Mesenchymal stem cell (in vitro differentiated cells and primary cell): ENCODE measurements around the gene TIMP2.
A peak's percentile ranks its signal among the peaks of the same experiment; 100 is the strongest.
"Not testable (repeated sequence)": the region's sequence is repeated elsewhere in the genome, so short reads cannot be mapped to it uniquely, and the experiment has no call there.

Source experiments
- DNase-seq: peaks from one replicate; pipeline ENCODE4 v3.0.0-alpha.2; 2013
- H2AFZ ChIP-seq: one replicate; pipeline ENCODE4 v1.6.1; 2013; ENCODE audit warnings: low read depth, mild to moderate bottlenecking, control low read depth, inconsistent platforms, low read length, moderate library complexity
- H2AK5ac ChIP-seq: 2 replicates; pipeline ENCODE4 v1.6.1; 2013; ENCODE audit warnings: low read length, moderate library complexity, mild to moderate bottlenecking, inconsistent platforms; ENCODE audit not compliant: severe bottlenecking
- H2BK120ac ChIP-seq: one replicate; pipeline ENCODE4 v1.6.1; 2013; ENCODE audit warnings: low read depth, mild to moderate bottlenecking, inconsistent platforms, low read length, moderate library complexity
- H2BK12ac ChIP-seq, 2 experiments: one replicate each; pipeline ENCODE4 v1.6.1; 2013; ENCODE audit warnings: inconsistent platforms in 2 of 2, low read length in 2 of 2, mild to moderate bottlenecking in 2 of 2, moderate library complexity in 2 of 2, control low read depth in 1 of 2
- H2BK15ac ChIP-seq: one replicate; pipeline ENCODE4 v1.6.1; 2013; ENCODE audit warnings: mild to moderate bottlenecking, low read depth, inconsistent platforms; ENCODE audit not compliant: poor library complexity, severe bottlenecking
- H2BK5ac ChIP-seq: 2 replicates; pipeline ENCODE4 v1.6.1; 2013; ENCODE audit warnings: low read depth, mild to moderate bottlenecking, low read length, control low read depth, inconsistent platforms; ENCODE audit not compliant: poor library complexity, severe bottlenecking
- H3K14ac ChIP-seq, 2 experiments: one replicate each; pipeline ENCODE4 v1.6.1; 2013; ENCODE audit warnings: inconsistent platforms in 2 of 2, low read length in 2 of 2, control low read depth in 1 of 2, mild to moderate bottlenecking in 1 of 2, moderate library complexity in 1 of 2
- H3K18ac ChIP-seq, 2 experiments: one replicate each; pipeline ENCODE4 v1.6.1; 2013; ENCODE audit warnings: inconsistent platforms in 2 of 2, low read length in 2 of 2, control low read depth in 1 of 2, low read depth in 1 of 2, mild to moderate bottlenecking in 1 of 2
- H3K23ac ChIP-seq, 2 experiments: one replicate each; pipeline ENCODE4 v1.6.1; 2013; ENCODE audit warnings: inconsistent platforms in 2 of 2, low read length in 2 of 2, mild to moderate bottlenecking in 2 of 2, moderate library complexity in 2 of 2, control low read depth in 1 of 2
- H3K27ac ChIP-seq: 2 replicates; pipeline ENCODE4 v1.5.1; 2013; ENCODE audit warnings: mild to moderate bottlenecking, moderate library complexity, low read length, control low read depth, inconsistent platforms; ENCODE audit not compliant: poor library complexity, severe bottlenecking
- H3K27me3 ChIP-seq, 2 experiments: 2 replicates each; pipeline versions ENCODE4 v1.6.1 to v1.7.0; 2013; ENCODE audit warnings: low read length in 2 of 2, mild to moderate bottlenecking in 2 of 2, moderate library complexity in 2 of 2, control low read depth in 1 of 2, inconsistent platforms in 1 of 2; ENCODE audit not compliant: control insufficient read depth in 1 of 2, insufficient read depth in 1 of 2
- H3K36me3 ChIP-seq, 2 experiments: 2 replicates each; pipeline versions ENCODE4 v1.6.1 to v1.7.0; 2013; ENCODE audit warnings: low read length in 2 of 2, control low read depth in 1 of 2, inconsistent platforms in 1 of 2, low read depth in 1 of 2, mild to moderate bottlenecking in 1 of 2; ENCODE audit not compliant: insufficient read depth in 2 of 2, control insufficient read depth in 1 of 2
- H3K4ac ChIP-seq, 2 experiments: one replicate each; pipeline ENCODE4 v1.6.1; 2013; ENCODE audit warnings: inconsistent platforms in 2 of 2, low read length in 2 of 2, mild to moderate bottlenecking in 2 of 2, moderate library complexity in 2 of 2, control low read depth in 1 of 2, low read depth in 1 of 2
- H3K4me1 ChIP-seq: 2 replicates; pipeline ENCODE4 v1.6.1; 2013; ENCODE audit warnings: low read depth, low read length, control low read depth; ENCODE audit not compliant: control insufficient read depth, insufficient read depth
- H3K4me2 ChIP-seq: 2 replicates; pipeline ENCODE4 v1.6.1; 2013; ENCODE audit warnings: low read length, mild to moderate bottlenecking, inconsistent platforms; ENCODE audit not compliant: poor library complexity, severe bottlenecking
- H3K4me3 ChIP-seq, 2 experiments: 2 replicates each; pipeline versions ENCODE4 v1.5.1 to v1.7.0; 2013; ENCODE audit warnings: low read length in 2 of 2, mild to moderate bottlenecking in 2 of 2, control low read depth in 1 of 2, low read depth in 1 of 2; ENCODE audit not compliant: insufficient read depth in 1 of 2
- H3K79me1 ChIP-seq: replicated peaks from 2 replicates; pipeline ENCODE4 v1.6.1; 2013; ENCODE audit warnings: mild to moderate bottlenecking, control low read depth, low read length, inconsistent platforms; ENCODE audit not compliant: poor library complexity, severe bottlenecking
- H3K9ac ChIP-seq: 2 replicates; pipeline ENCODE4 v1.7.0; 2013; ENCODE audit warnings: mild to moderate bottlenecking, low read length, moderate library complexity
- H3K9me3 ChIP-seq: 2 replicates; pipeline ENCODE4 v1.7.0; 2013; ENCODE audit warnings: mild to moderate bottlenecking, low read length; ENCODE audit not compliant: control insufficient read depth
- H4K8ac ChIP-seq: one replicate; pipeline ENCODE4 v1.6.1; 2013; ENCODE audit warnings: inconsistent platforms, mild to moderate bottlenecking, low read length, moderate library complexity
- H4K91ac ChIP-seq: one replicate; pipeline ENCODE4 v1.6.1; 2013; ENCODE audit warnings: mild to moderate bottlenecking, low read length, inconsistent platforms
- WGBS: methylation state at CpG from one replicate; pipeline ENCODE4 v1.1.7; 2013; ENCODE audit warnings: mixed read lengths; 5-methylcytosine and 5-hydroxymethylcytosine counted together

TIMP2 gene

GRCh38 chr17:78945455-78945854, 20.3 kb upstream of the TIMP2 start:
- H3K4me1 ChIP-seq, result peaks cover 20% of the 10 kb centered on the region
- not testable (repeated sequence) for DNase-seq, H3K4me3 ChIP-seq, H3K23ac ChIP-seq, H3K18ac ChIP-seq, H2AFZ ChIP-seq, H3K79me1 ChIP-seq, H2BK120ac ChIP-seq, H2BK15ac ChIP-seq, H3K9ac ChIP-seq, H4K91ac ChIP-seq, H2BK12ac ChIP-seq, H2BK5ac ChIP-seq, H3K27ac ChIP-seq, H3K14ac ChIP-seq, H4K8ac ChIP-seq, H3K27me3 ChIP-seq, H3K36me3 ChIP-seq, H3K9me3 ChIP-seq, H3K4me2 ChIP-seq, H2AK5ac ChIP-seq, H3K4ac ChIP-seq
- WGBS, result 93% methylated on average over 11 of the region's 12 CpGs

DNA sequence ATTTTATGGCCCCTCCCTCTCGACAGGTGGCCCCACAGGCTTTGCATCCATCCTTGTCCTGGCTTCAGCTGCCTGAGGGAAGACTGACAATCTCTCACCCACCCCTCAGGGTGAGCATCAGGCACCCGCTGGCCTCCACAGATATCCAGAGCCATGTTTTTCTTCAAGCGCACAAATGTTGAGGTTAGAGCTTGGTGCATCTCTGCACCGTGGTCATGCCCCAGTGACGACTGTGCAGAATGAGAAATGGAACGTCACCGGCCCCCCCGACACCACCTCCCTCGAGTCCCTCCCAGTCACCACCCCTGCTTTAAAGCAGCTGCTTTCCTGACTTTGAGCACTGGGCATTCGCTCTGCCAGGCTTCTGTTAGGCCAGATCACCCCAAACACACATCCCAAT, 19.8 kb upstream of the TIMP2 start:
- no peak overlapping the region for H3K9ac ChIP-seq
- peaks cover 0 to 3% of the 10 kb centered on the region in 2 experiments for H3K27me3 ChIP-seq
- H3K4me2 ChIP-seq, result no peak overlapping the region
- no peak overlapping the region for H3K27ac ChIP-seq
- H2BK5ac ChIP-seq, result no peak overlapping the region
- H2BK120ac ChIP-seq, result no peak overlapping the region
- H2BK12ac ChIP-seq, result no peak overlapping the region
- no peaks in the 10 kb centered on the region for H3K36me3 ChIP-seq
- H4K8ac ChIP-seq, result no peak overlapping the region
- H2AFZ ChIP-seq, result no peak overlapping the region
- peaks cover 23% of the 10 kb centered on the region for H3K4me1 ChIP-seq
- H3K14ac ChIP-seq, result no peak overlapping the region
- no peak overlapping the region for H3K18ac ChIP-seq
- no peaks in the 10 kb centered on the region for H3K79me1 ChIP-seq
- H3K9me3 ChIP-seq, result peaks cover 2% of the 10 kb centered on the region
- H3K23ac ChIP-seq, result no peak overlapping the region
- no peak for DNase-seq
- H2AK5ac ChIP-seq, result no peak overlapping the region
- no peak overlapping the region for H3K4ac ChIP-seq
- no peak overlapping the region for H2BK15ac ChIP-seq
- no peak overlapping the region for H4K91ac ChIP-seq
- no peak overlapping the region for H3K4me3 ChIP-seq
- 81% methylated on average over 10 of the region's 10 CpGs for WGBS

DNA sequence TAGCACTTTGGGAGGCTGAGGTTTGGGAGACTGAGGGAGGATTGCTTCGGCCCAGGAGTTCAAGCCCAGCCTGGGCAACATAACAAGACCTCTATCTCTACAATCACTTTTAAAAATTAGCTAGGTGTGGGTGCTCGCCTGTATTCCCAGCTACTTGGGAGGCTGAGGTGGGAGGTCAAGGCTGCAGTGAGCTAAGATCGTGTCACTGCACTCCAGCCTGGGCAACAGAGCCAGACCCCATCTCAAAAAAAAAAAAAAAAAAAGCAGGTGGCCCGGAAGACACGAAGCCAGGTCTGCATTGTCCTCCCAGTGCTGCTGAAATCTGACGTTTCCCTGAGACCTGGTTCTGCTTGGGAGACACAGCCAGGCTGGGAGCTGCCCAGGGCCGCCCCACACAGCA, 18.8 kb upstream of the TIMP2 start:
- Histone ChIP-seq H2BK5ac (no peak overlapping the region), H4K91ac (no peak overlapping the region), H3K36me3 (no peaks in the 10 kb centered on the region), H3K23ac (no peak overlapping the region), H3K27ac (no peak overlapping the region), H2AFZ (no peak overlapping the region), H3K4me3 (no peak overlapping the region), H3K18ac (no peak overlapping the region), H3K79me1 (no peaks in the 10 kb centered on the region), H3K4me1 (peaks cover 33% of the 10 kb centered on the region), H2BK15ac (no peak overlapping the region), H2BK12ac (no peak overlapping the region), H3K4me2 (no peak overlapping the region), H3K9me3 (no peaks in the 10 kb centered on the region), H2BK120ac (no peak overlapping the region), H2AK5ac (no peak overlapping the region), H3K27me3 (peaks cover 0 to 3% of the 10 kb centered on the region in 2 experiments), H3K9ac (no peak overlapping the region), H3K4ac (no peak overlapping the region), H4K8ac (no peak overlapping the region), H3K14ac (no peak overlapping the region)
- 83% methylated on average over 5 of the region's 7 CpGs for WGBS
- DNase-seq, result no peak

GRCh38 chr17:78940708-78941107, 15.5 kb upstream of the TIMP2 start:
- Histone ChIP-seq H3K4me3 (no peak overlapping the region), H3K36me3 (no peaks in the 10 kb centered on the region), H2AFZ (no peak overlapping the region), H4K91ac (peak overlapping the region; percentile 58), H3K4me2 (no peak overlapping the region), H3K9me3 (no peaks in the 10 kb centered on the region), H3K9ac (no peak overlapping the region), H2BK120ac (no peak overlapping the region), H3K27ac (peak overlapping the region; percentile 11), H3K18ac (peak overlapping the region in 1 of 2 experiments; percentile 30), H4K8ac (no peak overlapping the region), H2BK5ac (no peak overlapping the region), H3K79me1 (no peaks in the 10 kb centered on the region), H3K23ac (no peak overlapping the region), H3K27me3 (peaks cover 0 to 3% of the 10 kb centered on the region in 2 experiments), H2AK5ac (no peak overlapping the region), H3K4me1 (peaks cover 32% of the 10 kb centered on the region), H2BK15ac (no peak overlapping the region), H3K4ac (no peak overlapping the region), H3K14ac (peak overlapping the region in 1 of 2 experiments; percentile 12), H2BK12ac (peak overlapping the region in 1 of 2 experiments; percentile 53)
- peak; percentile 87 for DNase-seq
- WGBS, result 41% methylated on average over 6 of the region's 6 CpGs
